Thoracic aorta (tissue), 2 donors: ENCODE measurements around the gene UBE4B. TPM values are rescaled to one million over a fixed set of nuclear protein-coding genes. Genes with fewer than 3 reads are reported as not detected.
"Not testable (repeated sequence)": the region's sequence is repeated elsewhere in the genome, so short reads cannot be mapped to it uniquely, and the experiment has no call there.

ENCODE experiments used
- ATAC-seq: fragments of 150-250 bp; one replicate; pipeline ENCODE4 v1.8.0; 2017; ENCODE audit warnings: low read depth; ENCODE audit not compliant: insufficient number of reproducible peaks, low FRiP score
- DNase-seq: peaks from one replicate; pipeline ENCODE4 v3.0.0-alpha.2; 2020; ENCODE audit warnings: low spot score
- H3K27ac ChIP-seq, 2 donors: fragments of 200-600 bp; sonication (generic); 1 replicate in 1 of 2; 2 replicates in 1 of 2; pipeline ENCODE4 v1.5.1; 2016; ENCODE audit warnings: mild to moderate bottlenecking in 2 of 2, moderate library complexity in 2 of 2
- H3K27me3 ChIP-seq: fragments of 200-600 bp; sonication (generic); replicated peaks from 2 replicates; pipeline ENCODE4 v1.6.0; 2016; ENCODE audit warnings: mild to moderate bottlenecking; ENCODE audit not compliant: insufficient read depth
- H3K36me3 ChIP-seq: fragments of 200-600 bp; sonication (generic); one replicate; pipeline ENCODE4 v1.5.1; 2016
- H3K4me1 ChIP-seq, 2 donors: fragments of 200-600 bp; sonication (generic); 1 replicate in 1 of 2; 2 replicates in 1 of 2; pipeline versions ENCODE4 v1.5.1 to v1.6.0; 2016; ENCODE audit warnings: low read depth in 2 of 2, mild to moderate bottlenecking in 1 of 2; ENCODE audit not compliant: control insufficient read depth in 1 of 2
- H3K4me3 ChIP-seq: fragments of 200-600 bp; sonication (generic); 2 replicates; pipeline ENCODE4 v1.5.1; 2016; ENCODE audit warnings: mild to moderate bottlenecking
- H3K9me3 ChIP-seq: fragments of 200-600 bp; sonication (generic); 2 replicates; pipeline ENCODE4 v1.5.1; 2016
- CTCF ChIP-seq: fragments of 200-600 bp; sonication (generic); IDR thresholded peaks from one replicate; pipeline ENCODE4 v1.5.1; 2019; ENCODE audit warnings: antibody characterized with exemption
- total RNA-seq, 2 donors: library from RNA; depleted of rRNA; stranded (reverse); fragments of >200 nt; gene quantifications; one replicate each; pipeline versions ENCODE4 v1.1.0 to v1.2.3, GENCODE V29; 2016

UBE4B gene
- total RNA-seq, 2 donors from 2014 or later: 55.0 to 89.2 TPM

- DNase-seq: no peak
- no peak for TF ChIP-seq CTCF
- H3K27ac ChIP-seq: peak overlapping the region; percentile 54 to 100
- H3K36me3 ChIP-seq: no peaks in the 10 kb centered on the region
- H3K4me1 ChIP-seq: peaks cover 27 to 55% of the 10 kb centered on the region in 2 donors
- H3K27me3 ChIP-seq: no peaks in the 10 kb centered on the region
- H3K9me3 ChIP-seq: no peaks in the 10 kb centered on the region
- H3K4me3 ChIP-seq: peak overlapping the region; percentile 96
- ATAC-seq: no peak
These were observed 179.7 kb downstream of the UBE4B start for GRCh38 chr1:10212476-10212875.

- H3K27me3 ChIP-seq: no peaks in the 10 kb centered on the region
- H3K27ac ChIP-seq: peak overlapping the region in 1 of 2 donors; percentile 40
- H3K9me3 ChIP-seq: no peaks in the 10 kb centered on the region
- H3K36me3 ChIP-seq: no peaks in the 10 kb centered on the region
- ATAC-seq: no peak
- no peak for TF ChIP-seq CTCF
- peaks cover 34 to 63% of the 10 kb centered on the region in 2 donors for H3K4me1 ChIP-seq
- no peak for DNase-seq
- no peak overlapping the region for H3K4me3 ChIP-seq
These were observed 180.5 kb downstream of the UBE4B start for GRCh38 chr1:10213186-10213705.

GRCh38 chr1:10216090-10216749 is 183.5 kb downstream of the UBE4B start:
- no peaks in the 10 kb centered on the region for H3K27me3 ChIP-seq
- ATAC-seq (no peak), DNase-seq (no peak)
- H3K4me1 ChIP-seq: peaks cover 43 to 73% of the 10 kb centered on the region in 2 donors
- H3K36me3 ChIP-seq: no peaks in the 10 kb centered on the region
- no peaks in the 10 kb centered on the region for H3K9me3 ChIP-seq
- H3K27ac ChIP-seq: peak overlapping the region in 1 of 2 donors; percentile 48
- no peak for TF ChIP-seq CTCF
- peak overlapping the region; percentile 46 for H3K4me3 ChIP-seq

GRCh38 chr1:10217748-10218441 is 185.1 kb downstream of the UBE4B start:
- no peaks in the 10 kb centered on the region for H3K9me3 ChIP-seq
- peaks cover 35 to 79% of the 10 kb centered on the region in 2 donors for H3K4me1 ChIP-seq
- H3K4me3 ChIP-seq: peak overlapping the region; percentile 10
- peak overlapping the region; percentile 14 to 17 for H3K27ac ChIP-seq
- no peak for TF ChIP-seq CTCF
- no peak for ATAC-seq
- H3K36me3 ChIP-seq: no peaks in the 10 kb centered on the region
- DNase-seq: no peak
- no peaks in the 10 kb centered on the region for H3K27me3 ChIP-seq

- TF ChIP-seq CTCF: no peak
- no peak for DNase-seq
- Histone ChIP-seq H3K36me3 (no peaks in the 10 kb centered on the region), H3K27ac (no peak overlapping the region), H3K4me3 (no peak overlapping the region), H3K4me1 (peaks cover 30 to 73% of the 10 kb centered on the region in 2 donors), H3K9me3 (no peaks in the 10 kb centered on the region), H3K27me3 (no peaks in the 10 kb centered on the region)
- no peak for ATAC-seq
These were observed 187.4 kb downstream of the UBE4B start for GRCh38 chr1:10220200-10220599.

- not testable (repeated sequence) for ATAC-seq, H3K27me3 ChIP-seq, H3K4me3 ChIP-seq, H3K9me3 ChIP-seq, H3K27ac ChIP-seq, DNase-seq, H3K36me3 ChIP-seq
- H3K4me1 ChIP-seq: peaks cover 31 to 72% of the 10 kb centered on the region in 2 donors
These were observed 187.9 kb downstream of the UBE4B start for GRCh38 chr1:10220657-10221056.
